ENCODE data around the gene NSMF.
A peak's percentile ranks its signal among the peaks of the same experiment; 100 is the strongest.

NSMF gene

GRCh38 chr9:137445930-137446431 is 13.2 kb downstream of the NSMF start:
- DNase-seq: peak; percentile 49

- DNase-seq: peak; percentile 71
These were observed 13.8 kb downstream of the NSMF start for GRCh38 chr9:137445275-137445807.

DNA sequence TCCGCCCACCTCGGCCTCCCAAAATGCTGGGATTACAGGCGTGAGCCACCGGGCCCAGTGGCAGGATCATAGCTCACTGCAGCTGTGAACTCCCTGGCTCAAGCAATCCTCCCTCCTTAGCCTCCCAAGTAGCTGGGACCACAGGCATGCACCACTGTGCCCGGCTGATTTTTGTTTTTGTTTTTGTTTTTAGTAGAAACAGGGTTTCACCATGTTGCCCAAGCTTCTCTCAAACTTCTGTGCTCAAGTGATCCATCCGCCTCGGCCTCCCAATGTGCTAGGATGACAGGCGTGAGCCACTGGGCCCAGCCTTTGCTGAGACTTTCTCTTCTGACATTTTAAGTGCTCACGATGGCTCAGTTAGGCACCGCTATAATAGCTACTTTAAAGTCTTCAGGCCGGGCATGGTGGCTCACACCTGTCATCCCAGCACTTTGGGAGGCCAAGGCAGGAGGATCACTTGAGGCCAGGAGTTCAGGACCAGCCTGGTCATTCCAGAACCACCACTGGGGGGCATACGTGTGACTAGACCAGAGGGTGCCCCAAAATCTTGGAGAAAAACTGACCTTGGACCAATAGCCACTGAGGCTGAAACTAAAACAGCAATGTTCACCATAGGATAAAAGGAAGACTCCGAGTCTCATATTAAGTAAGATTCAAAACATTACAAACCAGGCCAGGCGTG is 14.9 kb downstream of the NSMF start:
- no peak for DNase-seq

- DNase-seq: peak; percentile 12
These were observed 17.2 kb downstream of the NSMF start for GRCh38 chr9:137441935-137442321.

- peak; percentile 48 for DNase-seq
These were observed 17.7 kb downstream of the NSMF start, which contains the start of gene ENTPD8 for GRCh38 chr9:137441289-137441934. ENTPD8 (minus strand) TSS chr9:137441357; CDS start chr9:137438285, 3,072 bp downstream.

- no peak for DNase-seq
These were observed 19.9 kb downstream of the NSMF start for GRCh38 chr9:137439158-137439714.

GRCh38 chr9:137438591-137439157 is 20.5 kb downstream of the NSMF start:
- DNase-seq: no peak

GRCh38 chr9:137437691-137438590 is 21.2 kb downstream of the NSMF start:
- no peak for DNase-seq

- no peak for DNase-seq
These were observed 22.2 kb downstream of the NSMF start for GRCh38 chr9:137436761-137437600.

- DNase-seq: no peak
These were observed 23.0 kb downstream of the NSMF start for GRCh38 chr9:137435980-137436760.

DNA sequence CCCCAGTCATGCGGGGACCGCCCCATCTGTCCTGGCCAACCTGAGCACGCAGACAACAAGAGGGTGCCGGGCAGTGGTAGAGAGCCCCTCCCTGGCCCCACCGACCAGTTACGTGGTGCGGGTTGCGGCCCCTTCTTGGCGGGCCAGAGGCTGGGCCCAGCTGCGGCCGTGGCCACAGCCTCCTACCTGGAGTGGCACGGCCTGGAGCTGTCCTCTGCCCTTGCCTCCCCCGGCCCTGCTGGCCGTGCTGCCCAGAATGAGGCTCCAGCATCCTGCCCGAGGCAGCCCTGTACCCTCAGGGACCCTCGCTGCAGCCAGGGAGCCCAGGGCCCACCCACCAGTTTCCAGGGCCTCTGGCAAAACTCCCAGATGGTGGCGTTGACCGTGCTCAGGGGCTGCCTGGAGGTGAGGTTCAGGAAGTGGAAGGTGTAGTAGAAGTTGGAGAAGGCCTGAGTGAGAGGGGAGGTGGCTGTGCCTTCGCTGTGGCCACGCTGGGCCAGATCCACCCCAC is 23.7 kb downstream of the NSMF start:
- no peak for DNase-seq

- DNase-seq: no peak
These were observed 24.4 kb downstream of the NSMF start for GRCh38 chr9:137434498-137435380.

- no peak for DNase-seq
These were observed 25.2 kb downstream of the NSMF start for GRCh38 chr9:137433916-137434431.

DNA sequence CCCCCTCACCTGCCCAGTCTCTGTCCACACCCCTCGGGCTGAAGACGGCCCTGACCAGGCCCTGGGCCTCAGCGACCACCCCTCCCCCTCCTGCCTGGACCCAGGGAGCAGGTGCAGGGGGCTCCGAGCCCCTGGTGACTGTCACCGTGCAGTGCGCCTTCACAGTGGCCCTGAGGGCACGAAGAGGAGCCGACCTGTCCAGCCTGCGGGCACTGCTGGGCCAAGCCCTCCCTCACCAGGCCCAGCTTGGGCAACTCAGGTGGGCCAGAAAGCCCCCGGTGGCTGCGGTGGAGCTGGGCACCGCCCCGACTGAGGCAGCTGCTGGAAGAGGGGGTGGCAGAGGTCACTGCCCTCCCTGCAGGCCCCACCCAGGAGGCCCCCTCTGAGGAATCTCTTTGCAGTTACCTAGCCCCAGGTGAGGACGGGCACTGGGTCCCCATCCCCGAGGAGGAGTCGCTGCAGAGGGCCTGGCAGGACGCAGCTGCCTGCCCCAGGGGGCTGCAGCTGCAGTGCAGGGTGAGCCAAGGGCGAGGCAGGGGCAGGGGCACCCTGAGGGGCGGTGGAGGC is 25.7 kb downstream of the NSMF start:
- no peak for DNase-seq

DNA sequence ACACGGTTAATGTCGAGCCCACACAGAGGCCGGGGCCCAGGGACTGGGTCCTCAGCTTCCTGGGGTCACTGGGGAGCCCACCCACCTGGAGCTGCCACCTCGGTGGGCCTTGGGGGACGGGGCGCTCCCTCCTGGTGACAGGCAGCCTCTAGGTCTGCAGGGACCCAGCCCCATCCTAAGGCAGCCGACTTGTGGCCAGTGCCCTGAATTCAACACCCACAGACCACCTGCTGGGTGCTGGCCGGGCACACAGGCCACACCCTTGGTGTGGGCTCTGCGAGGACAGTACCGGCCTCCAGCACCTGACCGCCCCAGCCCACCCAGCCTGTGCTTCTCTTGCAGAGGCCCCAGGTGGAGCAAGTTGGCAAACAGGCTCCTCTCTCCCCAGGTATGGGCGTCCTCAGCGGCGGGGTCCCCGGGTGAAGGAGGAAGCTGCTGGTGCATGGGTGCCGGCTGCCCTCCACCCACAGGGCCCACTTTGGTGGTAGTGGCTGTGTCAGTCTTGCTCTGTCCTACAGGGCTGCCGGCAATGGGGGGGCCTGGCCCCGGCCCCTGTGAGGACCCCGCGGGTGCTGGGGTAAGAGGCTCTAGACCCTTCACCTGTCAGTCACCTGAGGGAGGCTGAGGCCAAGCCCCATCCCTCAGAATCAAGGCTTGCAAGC is 26.3 kb downstream of the NSMF start:
- DNase-seq: no peak

DNA sequence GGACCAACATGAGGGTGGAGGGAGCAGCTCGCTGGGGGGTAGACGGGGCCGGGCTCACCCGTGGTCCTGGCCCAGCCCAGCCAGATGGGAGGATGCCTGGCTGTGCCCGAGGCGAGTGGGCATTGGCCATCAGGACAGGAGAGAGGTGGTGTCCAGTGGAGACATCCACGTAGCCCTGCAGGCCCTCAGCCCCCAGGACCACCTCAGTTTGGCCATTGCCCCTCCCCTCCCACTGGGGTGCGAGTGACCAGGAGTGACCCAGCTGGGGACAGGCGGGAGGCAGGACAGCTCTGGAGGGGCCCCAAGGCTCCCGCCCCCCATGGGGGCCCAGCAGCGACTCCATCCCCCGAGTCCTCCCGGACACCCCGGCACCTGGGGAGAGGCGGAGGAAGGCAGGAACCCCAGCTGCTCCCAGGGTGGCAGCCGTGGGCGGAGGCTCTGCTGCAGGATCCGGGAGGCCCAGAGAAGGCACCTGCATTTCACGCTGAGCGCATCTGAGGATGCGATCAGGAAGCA is 27.7 kb downstream of the NSMF start:
- DNase-seq: no peak

DNA sequence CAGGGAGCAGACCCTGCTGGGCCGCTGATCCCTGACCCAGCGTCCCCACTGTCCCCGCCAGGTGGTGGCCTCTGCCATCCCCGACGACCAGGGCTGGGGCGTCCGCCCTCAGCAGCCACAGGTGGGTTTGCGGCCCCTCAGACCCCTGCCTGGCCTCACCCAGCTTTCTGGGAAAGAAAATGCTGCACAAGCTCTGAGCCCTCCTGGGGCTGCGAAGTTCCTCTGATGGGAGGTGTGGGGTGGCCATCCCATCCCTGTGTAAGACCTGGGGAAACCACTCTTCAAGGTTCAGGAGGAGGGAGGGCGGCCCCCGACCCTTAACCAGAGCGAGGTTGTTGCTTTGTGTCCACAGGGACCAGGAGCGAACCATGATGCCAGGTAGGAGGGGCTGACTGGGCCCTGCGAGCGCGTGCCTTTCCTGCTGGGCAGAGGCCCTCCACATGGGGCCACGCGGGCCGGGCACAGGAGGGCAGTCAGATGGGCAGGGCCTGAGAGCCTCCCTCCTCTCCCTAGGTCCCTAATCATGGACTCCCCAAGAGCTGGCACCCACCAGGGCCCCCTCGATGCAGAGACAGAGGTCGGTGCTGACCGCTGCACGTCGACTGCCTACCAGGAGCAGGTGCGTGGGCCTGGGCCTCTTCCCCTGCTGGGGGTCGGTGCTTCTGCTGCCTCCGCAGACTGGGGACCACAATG is 28.3 kb downstream of the NSMF start:
- DNase-seq: no peak
